ENCODE data around the gene TBRG4. TPM values are rescaled to one million over a fixed set of nuclear protein-coding genes. Genes with fewer than 3 reads are reported as not detected.

Gene TBRG4
- total RNA-seq, 1 donor from 2014 or later, result 58.0 TPM

DNA sequence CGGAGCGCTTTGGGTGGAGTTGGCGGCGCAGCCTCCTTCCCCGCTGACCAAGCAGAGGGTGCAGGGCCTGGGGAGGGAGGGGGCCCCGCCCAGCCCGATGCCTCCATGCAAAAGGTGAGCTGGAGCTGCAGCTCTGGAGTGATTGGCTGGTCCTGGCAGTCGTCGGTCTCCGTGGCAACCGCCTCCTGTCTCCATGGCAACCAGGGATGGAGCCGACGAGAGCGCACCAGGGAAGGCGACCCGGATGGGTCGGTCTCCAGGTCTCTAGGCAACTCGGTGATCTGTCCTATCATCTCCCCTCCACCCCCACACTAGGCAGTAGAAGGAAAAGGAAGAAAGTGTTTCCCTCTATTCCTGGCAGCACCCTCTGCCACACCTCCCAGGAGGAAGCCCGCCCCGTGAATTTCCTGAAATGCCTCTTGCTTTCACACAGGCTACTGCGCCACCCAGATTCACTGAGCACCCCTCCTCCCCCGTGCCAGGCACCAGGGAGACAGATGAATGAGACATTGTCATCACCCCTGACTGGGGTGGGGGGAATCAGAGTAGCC, 22.1 kb downstream of the TBRG4 start:
- DNase-seq (ENCODE audit: low spot score), result peak; percentile 34

DNA sequence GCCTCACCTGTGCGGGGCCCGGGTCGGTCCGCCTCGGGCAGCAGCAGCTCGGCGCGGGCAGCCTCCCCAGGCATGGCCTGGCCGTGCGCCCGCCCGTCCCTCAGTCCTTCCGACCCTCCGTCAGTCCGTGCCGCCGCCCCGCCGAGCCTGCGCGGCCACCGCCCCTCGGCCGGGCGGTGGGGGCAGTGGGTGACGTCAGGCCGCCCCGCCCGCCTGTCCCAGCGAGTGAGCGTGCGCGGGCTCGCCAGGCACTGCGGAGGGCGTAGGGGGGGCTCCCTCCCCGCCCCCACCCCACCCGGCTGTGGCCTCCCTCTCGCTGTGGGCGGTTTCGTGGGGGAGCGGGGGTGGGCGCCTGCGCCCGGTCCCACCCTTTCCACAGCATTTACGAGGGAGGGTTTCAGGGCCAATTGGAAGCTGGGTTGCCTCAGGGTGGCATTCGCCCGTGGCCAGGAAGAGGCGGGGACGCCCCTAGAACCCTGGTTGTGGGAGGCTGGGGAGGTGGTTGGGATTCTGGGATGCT, 22.6 kb downstream of the TBRG4 start, which contains the start of gene NACAD:
Gene NACAD (minus strand): TSS at position 149 of the 520 bp plus-strand sequence. CDS start 75 bp downstream, at position 74.
- no peak for DNase-seq (ENCODE audit: low spot score)

DNA sequence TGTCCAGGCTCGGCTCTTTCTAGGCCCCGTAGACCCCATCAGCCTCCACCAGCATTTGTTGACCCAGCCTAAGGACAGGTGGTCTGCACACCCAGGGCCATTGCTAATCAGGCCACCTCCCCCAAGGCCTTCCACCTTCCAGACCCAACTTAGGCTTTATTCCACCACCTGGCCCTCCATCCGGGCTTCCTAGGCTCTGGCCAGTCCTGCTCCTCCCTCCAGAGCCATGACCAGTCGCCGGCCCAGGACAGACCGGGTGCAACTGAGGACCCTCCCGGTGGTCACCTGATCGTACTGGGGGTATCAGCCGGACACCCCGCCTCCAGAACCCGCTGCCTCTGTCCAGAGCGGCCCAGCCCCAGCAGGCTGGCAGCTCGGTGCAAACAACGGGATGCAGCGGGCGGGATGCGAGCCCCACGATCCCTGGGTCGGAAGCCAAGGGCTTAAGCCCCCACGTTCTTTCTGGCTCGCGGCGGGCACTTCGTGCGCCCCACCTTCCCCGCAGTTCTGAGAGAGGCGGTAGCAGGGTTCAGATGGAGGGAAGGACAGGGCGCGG, 23.3 kb downstream of the TBRG4 start:
- no peak for DNase-seq (ENCODE audit: low spot score)

DNA sequence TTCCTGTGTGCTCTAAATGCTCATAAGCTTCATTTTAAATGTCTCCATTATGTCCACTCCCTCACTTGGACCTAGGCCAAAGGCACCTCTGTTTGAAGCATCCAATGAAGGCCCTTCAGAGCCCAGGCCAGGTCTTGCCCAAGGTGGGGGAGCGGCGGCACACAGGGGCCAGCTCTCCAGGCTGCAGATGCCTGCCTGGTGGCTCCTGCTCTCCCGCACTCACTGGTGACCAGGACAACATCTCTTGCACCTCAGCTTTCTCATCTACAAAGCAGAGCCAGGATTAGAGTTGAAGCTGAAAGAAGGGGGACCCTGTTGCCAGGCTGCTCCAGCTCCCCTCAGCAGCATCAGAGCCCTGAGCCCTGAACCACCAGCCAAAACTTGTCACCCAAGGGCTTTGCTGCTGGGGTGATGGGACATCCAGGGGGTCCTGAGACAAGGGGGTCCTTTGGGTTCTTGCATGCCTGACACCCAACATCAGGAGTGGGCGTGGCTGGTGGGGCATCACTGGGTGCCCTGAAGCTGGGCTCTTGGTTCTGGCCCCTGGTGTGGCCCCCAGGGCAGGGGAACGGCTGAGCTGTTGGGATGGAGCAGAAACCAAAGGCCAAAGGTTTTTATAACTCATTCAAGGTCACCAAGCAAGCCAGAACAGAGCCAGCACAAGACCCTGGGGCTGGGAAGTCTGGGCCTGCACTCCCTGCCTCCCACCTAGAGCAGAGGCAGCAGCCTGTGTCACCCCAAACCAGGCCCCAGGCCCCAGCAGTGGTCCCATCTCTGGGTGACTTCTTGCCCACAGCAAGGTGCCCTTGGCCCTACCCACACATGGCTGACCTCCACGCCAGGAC, 24.0 kb downstream of the TBRG4 start:
- no peak for DNase-seq (ENCODE audit: low spot score)

DNA sequence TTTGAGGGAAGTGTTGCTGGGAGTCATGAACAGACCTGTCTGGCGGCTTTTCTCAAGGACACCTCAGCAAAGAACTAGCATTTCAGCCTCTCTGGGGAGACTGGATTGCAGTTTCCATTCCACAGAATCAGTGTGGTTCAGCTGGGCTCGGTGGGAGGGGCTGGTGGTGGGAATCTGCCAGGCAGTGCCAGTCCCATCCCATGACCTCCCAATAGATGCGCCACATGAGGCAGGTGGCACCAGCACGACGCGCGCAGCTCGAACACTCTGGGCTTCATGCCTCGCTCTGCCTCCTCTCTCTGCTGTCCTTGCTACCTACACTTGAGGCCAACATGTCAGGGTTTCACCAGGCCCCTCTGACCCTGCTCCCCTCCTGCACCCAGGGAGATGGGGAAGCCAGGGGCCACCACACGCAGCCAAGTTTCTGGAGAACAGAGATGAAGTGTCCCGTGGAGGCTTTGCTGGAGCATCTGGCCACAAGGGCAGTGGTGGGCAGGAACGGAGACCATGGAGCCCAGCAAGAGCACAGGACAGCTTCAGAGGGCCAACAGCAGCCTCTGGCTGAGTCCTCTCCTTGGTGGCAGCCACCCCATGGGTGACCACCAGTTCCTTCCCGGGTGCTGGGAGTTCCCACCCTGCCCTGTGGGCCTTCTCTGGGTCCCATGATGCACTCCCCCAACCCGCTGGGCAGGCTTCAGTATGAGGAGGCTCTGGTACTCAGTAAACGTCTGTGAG, 25.0 kb downstream of the TBRG4 start:
- no peak for DNase-seq (ENCODE audit: low spot score)

DNA sequence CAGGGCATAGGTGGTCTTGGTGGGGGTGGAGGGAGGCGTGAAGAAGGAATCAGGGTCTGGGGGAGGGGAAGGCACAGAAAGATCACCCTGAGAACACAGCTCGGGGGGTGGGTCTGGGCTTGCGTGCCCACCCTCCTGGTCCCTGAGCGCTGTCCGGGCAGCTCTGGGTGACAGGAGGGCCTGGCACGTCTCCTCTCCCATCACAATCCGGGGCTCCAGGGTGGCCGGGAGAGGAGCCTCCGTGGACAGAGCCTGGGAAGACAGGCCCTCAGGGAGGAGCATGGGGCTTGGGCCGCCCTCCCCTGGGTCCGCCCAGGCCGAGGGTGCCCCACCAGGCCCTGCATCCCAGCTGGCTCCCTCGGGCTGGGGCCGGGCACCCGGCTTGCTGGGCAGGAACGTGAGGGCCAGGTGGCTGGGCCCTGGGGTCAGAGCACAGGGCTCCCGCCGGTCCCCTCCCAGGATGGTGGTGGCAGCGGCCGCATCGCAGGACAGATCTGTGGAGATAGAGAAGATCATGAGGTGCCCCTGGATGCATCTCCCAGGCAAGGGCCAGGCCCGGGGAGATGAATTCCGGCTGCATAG, 25.8 kb downstream of the TBRG4 start:
- no peak for DNase-seq (ENCODE audit: low spot score)

DNA sequence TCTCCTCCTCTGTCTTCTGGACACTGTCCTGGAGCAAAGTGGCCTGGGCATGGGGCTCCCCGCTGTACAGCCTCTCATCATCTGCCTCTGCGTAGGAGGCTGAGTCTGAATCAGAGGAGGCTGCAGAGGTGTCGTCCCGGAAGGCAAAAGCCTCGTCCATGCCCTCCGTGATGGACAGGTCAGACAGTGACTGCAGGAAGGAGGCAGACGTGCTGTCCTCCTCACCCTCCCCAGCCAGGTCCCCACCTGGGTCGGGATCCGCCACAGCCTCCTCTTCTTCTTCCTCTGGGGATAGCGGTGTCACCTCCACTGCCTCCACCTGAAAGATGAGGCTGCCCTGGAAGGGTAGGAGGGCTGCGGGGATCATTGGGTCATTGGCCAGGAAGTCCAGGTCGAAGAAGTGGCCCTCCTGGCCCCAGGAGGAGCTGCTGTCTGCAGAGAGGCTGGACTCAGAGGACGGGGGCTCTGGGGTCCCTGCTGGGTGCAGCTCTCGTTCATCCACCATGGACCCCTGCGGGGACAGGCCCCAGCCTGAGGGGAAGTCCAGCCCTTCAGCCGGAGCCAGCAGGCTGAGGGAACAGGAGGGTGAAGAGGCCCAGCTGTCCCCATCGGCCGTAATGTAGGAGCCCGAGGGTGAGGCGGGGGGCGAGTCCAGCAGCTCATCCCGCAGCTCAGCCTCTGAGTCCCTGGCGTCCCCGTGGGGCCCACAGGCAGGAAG, 26.4 kb downstream of the TBRG4 start:
- DNase-seq (ENCODE audit: low spot score), result no peak

DNA sequence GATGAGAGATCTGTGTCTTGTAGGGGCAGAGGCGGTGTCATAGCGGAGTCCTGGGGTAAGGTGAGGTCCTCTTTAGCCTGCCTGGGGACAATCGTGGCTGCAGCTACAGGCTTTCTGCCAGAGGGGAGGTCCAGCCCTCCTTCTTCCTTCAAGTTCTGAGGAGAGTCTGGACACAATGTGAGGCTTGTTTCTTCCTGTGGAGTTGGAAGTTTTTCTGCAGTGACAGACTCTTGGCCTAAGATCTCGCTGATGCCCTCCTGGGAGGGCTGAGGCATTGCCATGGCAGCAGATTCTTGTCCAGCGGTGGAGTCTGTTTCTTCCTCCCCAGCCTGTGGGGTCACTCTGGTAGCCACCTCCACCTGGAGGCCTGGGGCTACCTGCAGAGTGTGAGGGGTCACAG, 27.2 kb downstream of the TBRG4 start:
- no peak for DNase-seq (ENCODE audit: low spot score)

DNA sequence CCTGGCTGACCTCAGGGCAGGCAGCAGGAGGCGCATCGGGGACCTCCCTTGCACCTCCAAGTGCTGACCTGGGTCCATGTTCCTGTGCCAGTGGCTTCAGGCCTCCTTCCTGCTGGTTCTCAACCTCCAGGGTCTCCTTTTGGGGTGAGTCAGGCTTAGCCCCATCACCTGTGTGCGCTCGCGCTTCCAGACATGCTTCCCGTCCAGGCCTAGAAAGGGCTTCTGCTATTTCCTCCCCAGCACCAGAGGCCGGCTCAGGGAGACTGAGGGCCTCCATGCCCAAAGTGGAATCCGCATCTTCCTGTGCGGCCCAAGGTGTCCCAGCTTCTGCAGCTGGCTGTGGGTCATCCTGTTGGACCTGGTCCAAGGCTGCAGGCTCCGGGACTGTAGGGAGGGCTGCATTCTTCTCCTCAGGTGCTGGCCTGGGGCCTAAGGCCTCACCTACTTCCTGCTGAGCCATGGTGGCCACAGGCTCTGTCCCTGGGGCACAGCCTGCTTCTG, 28.6 kb downstream of the TBRG4 start:
- no peak for DNase-seq (ENCODE audit: low spot score)

DNA sequence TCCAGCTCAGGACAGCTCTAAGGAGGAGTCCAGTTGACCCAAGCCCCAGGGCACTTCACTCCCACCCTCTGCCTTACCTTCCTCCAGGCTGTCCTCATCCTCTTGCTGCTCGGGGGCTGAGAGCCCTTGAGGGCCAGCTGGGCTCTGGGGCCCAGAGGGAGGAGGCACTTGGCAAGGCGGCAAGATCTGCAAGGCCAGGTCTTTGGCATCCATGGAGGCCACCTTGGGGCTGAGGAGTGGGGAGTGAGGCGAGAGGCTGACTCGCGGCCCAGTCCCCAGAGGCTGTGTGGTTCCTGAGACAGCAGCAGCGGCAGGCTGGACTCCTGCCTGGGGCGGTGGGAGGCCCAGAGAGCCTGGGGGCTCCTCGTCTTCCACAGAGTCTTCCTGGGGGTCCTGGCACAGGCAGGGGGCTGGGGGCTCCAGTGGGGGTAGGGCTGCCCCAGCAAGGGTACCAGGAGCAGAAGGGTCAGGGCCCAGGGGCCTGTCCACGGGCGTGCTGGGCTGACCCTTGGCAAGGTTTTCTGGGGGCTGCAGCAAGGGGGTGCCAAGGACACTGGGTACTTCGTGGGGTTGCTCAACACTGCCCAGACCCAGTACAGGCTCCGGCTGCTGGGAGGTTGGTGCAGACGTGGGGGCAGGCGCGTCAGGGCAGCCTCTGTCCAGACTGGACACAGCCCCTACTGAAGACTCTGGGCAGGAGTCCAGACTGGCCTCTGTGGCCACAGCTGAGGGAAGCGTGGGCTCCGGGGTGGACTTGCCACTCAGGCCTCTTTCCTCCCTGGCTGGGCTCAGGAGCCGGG, 29.3 kb downstream of the TBRG4 start:
- DNase-seq (ENCODE audit: low spot score), result no peak

DNA sequence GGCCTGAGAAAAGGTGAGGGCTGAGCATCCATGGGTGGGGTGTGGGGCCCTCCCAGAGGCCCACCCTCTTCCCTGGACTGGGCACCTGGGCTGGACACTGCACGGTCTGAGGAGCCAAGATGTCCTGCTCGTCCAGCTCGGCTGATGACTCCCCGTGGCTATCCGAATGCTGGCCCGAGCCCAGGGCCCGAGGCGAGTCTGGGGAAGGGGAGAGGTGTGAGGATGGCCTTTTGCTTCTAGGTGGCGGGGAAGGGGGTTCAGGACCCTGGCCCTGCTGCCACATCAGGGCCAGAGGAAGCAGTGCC, 29.9 kb downstream of the TBRG4 start:
- DNase-seq (ENCODE audit: low spot score), result no peak

DNA sequence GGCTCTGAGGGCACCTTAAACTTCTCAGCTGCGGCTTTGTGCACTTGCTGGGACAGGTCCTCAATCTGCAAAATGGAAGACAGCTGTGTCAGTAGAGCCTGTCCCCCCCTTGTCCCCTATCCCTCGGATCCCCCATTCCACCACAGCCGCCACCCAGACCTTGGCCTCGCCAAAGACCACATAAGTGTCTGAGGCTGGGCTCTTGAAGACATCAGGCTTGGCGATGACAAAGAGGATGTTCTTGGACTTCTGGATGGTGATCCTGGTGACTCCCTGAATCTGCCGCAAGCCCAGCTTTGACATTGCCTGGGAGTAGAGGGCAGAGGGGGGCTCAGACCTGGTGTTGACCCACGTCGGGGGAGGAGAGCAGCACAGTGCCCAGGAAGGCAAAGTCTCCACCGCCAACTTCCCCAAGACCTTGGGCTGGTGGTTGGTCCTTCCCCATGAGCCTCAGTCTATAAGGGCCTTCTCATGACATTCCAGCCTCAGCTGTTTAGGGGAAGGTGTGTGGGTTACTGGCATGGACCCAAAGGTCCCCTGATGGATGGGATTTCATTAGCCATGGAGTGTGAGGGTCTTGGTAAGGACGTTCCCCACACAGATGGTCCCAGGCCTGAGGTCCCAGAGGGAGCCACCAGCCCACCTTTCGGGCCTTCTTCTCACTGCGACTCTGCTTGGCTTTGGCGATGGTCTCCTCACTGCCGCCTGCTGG, 30.4 kb downstream of the TBRG4 start:
- DNase-seq (ENCODE audit: low spot score), result no peak

DNA sequence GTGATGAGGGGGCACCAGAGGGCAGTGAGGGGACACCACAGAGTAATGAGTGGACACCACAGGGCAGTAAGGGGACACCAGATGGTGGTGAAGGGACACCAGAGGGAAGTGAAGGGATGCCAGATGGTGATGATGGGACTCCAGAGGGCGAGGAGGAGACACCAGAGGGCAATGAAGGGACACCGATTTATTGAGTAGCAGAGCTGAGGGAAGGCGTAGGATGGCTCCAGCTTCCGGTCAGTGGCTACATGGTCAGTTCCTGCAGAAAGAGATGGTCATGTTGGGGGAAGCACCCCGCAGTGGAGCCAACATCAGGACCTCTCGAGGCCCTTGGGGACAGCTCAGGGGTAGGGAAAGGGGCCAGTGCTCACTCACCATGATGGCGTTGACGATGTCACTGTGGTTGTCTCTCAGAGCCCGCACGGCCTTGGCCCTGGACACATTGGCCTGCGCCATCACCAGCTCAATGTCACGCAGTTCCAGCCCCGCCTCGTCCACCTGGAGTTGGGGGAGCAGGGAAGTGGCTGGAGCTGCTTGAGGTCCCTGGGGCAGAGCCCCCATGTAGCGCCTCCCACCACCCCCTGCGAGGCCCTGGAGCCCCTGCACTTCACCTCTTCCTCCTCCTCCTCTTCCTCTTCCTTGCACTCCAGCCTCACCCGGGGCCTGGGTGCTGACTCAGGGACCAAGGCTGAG, 31.1 kb downstream of the TBRG4 start:
- no peak for DNase-seq (ENCODE audit: low spot score)

DNA sequence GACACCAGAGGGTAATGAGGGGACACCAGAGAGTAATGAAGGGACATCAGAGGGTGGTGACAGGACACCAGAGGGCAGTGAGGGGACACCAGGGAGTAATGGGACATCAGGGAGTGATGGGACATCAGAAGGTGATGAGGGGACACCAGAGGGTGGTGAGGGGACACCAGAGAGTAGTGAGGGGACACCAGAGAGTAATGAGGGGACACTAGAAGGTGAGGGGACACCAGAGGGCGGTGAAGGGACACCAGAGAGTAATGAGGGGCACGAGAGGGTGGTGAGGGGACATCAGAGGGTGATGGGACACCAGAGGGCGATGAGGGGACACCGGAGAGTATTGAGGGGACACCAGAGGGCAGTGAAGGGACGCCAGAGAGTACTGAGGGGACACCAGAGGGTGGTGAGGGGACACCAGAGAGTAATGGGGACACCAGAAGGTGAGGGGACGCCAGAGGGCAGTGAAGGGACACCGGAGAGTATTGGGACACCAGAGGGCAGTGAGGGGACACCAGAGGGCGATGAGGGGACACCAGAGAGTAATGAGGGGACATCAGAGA, 33.3 kb downstream of the TBRG4 start:
- DNase-seq (ENCODE audit: low spot score), result no peak

DNA sequence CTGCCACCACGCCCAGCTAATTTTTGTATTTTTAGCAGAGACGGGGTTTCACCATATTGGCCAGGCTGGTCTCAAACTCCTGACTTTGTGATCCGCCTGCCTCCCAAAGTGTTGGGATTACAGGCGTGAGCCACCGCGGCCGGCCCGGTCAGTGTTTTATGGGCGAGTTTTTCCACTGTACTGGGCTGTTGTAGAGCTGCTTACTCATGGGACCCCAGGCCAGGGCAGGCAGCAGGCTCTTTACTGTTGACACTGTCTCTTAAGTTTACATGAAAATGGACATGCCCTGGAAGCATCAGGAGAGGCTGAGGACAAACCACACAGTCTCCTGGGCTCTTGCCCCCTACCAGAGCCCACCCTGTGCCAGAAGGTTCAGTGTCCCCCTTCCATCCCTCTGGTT, 33.9 kb downstream of the TBRG4 start:
- DNase-seq (ENCODE audit: low spot score), result no peak

DNA sequence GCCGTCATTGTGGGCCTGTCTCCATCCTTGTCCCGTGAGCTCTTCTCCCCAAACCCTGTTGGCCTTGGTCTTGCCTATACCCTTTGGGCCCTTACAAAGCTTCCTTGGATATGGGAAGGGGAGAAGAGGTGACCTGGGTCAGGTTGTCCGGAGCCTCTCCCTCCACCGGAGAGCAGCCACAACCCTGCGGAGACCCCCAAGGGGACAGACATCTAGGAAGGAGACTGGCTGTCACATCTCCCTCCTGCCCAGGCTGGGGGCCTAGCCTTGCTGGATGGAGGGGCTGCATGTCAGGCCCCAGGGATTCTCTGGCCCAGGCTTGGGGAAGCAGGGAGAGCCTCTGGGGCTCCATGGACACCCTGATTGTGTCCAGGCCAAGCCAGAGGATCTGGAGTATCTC, 34.6 kb downstream of the TBRG4 start:
- DNase-seq (ENCODE audit: low spot score), result no peak

DNA sequence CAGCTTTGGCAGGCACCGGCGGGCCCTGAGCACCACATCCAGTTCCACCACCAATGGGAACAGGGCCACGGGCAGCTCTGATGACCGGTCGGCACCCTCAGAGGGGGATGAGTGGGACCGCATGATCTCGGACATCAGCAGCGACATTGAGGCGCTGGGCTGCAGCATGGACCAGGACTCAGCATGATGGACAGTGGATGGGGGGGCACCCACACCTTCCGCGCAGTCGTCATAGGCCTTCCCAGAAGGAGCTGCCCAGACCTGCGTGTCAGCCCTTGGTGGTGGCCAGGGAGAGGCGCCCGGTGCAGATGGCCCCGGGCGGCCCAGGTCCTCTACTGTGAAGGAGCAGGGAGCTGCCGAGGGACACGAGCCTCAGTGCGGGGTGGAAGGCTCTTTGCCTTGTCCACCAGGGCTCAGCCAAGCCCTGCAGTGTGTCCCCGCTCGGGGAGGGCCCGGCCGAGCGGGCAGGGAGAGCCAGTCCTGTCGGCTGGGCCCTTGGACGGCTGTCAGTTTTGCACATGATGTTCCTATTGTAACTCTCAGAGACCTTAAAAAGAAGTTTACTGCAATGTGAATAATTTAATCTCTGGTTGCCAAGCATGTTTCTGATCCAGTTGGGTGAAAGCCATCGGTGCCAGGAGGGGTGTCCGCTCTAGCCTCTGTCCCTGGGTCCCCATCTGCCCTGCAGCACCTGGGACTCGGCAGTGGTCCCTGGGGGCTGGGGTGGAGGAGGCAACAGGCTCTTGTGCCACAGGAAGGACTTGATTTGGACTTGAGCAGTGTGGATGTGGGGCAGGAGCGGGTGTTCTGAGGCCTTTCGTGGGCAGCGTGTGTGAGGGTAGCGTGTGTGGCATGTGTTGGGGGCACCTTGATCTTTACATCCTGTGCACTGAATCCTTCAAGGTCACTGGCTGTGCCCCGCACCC, 35.4 kb downstream of the TBRG4 start:
- DNase-seq (ENCODE audit: low spot score), result no peak

DNA sequence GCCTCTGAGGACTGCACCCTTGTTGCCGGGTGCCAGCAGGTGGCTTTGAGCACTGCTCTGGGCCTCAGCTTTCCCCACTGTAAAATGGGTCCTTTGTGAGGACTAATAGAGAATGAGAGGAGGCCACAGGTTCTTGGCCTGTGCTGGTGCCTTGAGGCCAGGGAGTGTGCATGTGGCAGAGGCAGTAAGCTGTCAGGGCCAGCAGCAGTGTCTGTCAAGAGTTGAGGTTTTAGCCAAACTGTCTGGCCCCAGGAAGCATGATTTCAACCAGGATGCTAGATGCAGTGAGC, 36.2 kb downstream of the TBRG4 start:
- DNase-seq (ENCODE audit: low spot score), result no peak

All from mucosa of gallbladder (tissue), 1 donor.